HEK293T (cell line): ENCODE results near the gene TUBA1A.
"Not testable (repeated sequence)": the region's sequence is repeated elsewhere in the genome, so short reads cannot be mapped to it uniquely, and the experiment has no call there.

Experiments
- ARNT ChIP-seq: fragments of 450-650 bp; IDR thresholded peaks from 2 replicates; pipeline ENCODE4 v1.6.1; 2017; ENCODE audit warnings: mild to moderate bottlenecking
- ELF4 ChIP-seq: fragments of 450-650 bp; IDR thresholded peaks from 2 replicates; pipeline ENCODE4 v1.6.1; 2017; ENCODE audit warnings: antibody characterized with exemption
- FOXK2 ChIP-seq: fragments of 450-650 bp; IDR thresholded peaks from 2 replicates; pipeline ENCODE4 v1.6.1; 2016; ENCODE audit warnings: mild to moderate bottlenecking
- PKNOX1 ChIP-seq: fragments of 450-650 bp; IDR thresholded peaks from 2 replicates; pipeline ENCODE4 v1.6.1; 2016

GRCh38 chr12:49186307-49186706 lies 2.6 kb downstream of the TUBA1A start:
- not testable (repeated sequence) for TF ChIP-seq ARNT, ELF4, FOXK2, PKNOX1
